ENCODE results near the gene SLC6A5. TPM values are rescaled to one million over a fixed set of nuclear protein-coding genes. Genes with fewer than 3 reads are reported as not detected.
"Not testable (repeated sequence)": the region's sequence is repeated elsewhere in the genome, so short reads cannot be mapped to it uniquely, and the experiment has no call there.

The SLC6A5 gene
- total RNA-seq (2014; rRNA removed) (not detected in 2 replicates), Bru-seq, nascent RNA (not detected), BruChase-seq, experiment 1, labeled RNA remaining after a 6-hour chase (percentile 3 among the genes with signal in this experiment), BruChase-seq, experiment 2, labeled RNA remaining after a 2-hour chase (percentile 1 among the genes with signal in this experiment)
- long read RNA-seq, result 0 reads

DNA sequence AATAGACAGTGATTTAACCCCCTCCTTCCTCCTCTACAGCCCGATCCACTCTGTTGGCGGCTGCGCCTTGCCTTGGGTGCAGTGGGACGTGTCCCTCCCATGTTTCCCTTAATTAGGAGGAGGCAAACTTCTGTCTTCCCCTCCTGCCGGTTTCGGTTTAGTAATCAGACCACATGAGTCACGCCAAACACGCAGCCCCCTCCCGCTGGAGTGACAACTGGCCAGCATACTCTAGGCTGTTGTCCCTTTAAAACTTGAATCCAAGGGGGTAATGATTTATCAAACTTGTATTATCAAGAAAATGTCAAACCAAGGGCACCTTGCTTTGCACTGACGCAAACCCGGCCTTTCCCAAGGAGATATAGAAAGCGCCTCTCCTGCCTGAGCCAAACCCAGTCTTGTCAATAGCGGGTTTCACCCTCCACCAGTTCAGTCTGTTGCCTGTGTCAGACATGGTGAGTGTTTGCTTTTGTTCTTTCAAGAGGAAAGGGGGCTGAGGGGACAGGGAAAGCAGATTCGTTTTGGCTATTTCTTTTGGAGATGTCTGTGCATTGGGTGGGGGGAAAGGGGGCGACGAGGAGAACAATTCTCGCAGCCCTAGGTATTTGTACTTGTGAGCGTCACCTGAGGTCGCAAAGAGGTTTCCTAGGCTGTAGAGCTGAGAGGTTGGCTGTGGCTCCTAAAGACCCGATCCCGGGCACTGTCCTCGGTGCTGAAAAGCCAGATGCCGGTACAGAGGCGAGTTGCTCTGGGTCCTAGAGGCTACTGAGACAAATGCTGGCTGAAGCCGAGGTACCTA, at the start of gene SLC6A5:
Gene SLC6A5, plus strand, starts transcription at position 388 of the 799 bp plus-strand sequence. Its CDS starts 65 bp downstream, at position 453.
- TF ChIP-seq EZH2phosphoT487 (IDR thresholded peaks at IDR 0.05; ENCODE audit: borderline replicate concordance, low read length), result no peak
- TF ChIP-seq EZH2 (IDR thresholded peaks at IDR 0.05; ENCODE audit: low read length, unreplicated experiment), result no peak
- no peak for TF ChIP-seq CTCF (conservative IDR thresholded peaks at IDR 0.05; ENCODE audit: low read depth, low read length)

DNA sequence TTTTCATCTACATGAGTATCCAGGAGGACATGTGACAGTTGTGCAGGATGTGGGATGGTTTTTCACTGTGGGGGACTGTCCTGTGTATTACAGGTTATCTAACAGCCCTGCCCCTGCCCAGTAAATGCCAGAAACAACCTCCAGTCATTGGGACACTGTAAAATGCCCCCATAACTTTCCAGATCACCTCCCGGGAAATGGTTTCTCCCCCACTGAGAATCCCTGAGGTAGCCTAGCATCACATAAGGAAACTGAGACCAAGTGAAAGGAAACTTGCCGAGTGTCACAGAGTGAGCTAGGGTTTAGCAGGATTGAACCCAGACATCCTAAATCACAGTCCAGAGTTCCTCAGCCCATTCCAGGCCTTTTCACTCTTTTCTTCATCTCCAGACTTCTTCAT, 48.3 kb upstream of the SLC6A5 start:
- Histone ChIP-seq H3K27ac (ENCODE audit: low read length) (no peak overlapping the region), H4K20me1 (ENCODE audit: low read length) (no peaks in the 10 kb centered on the region), H2AFZ (ENCODE audit: low read length) (no peak overlapping the region), H3K79me2 (ENCODE audit: low read length) (no peaks in the 10 kb centered on the region), H3K4me1 (ENCODE audit: insufficient read depth, low read length) (no peaks in the 10 kb centered on the region), H3K4me2 (ENCODE audit: low read length) (no peak overlapping the region), H3K36me3 (ENCODE audit: low read depth, low read length) (no peaks in the 10 kb centered on the region), H3K9me3 (ENCODE audit: low read length) (no peaks in the 10 kb centered on the region), H3K27me3 (ENCODE audit: low read length) (no peaks in the 10 kb centered on the region), H3F3A (ENCODE audit: low read length, unreplicated experiment) (no peaks in the 10 kb centered on the region), H3K4me3 (ENCODE audit: low read length) (no peak overlapping the region), H3K9me2 (replicated peaks; ENCODE audit: low read length) (no peaks in the 10 kb centered on the region), H3K9ac (ENCODE audit: low read length) (no peak overlapping the region)
- no TSS peak for BruUV-seq (replicated peaks)
- TF ChIP-seq EZH2phosphoT487 (IDR thresholded peaks at IDR 0.05; ENCODE audit: borderline replicate concordance, low read length) (no peak), EZH2 (IDR thresholded peaks at IDR 0.05; ENCODE audit: low read length, unreplicated experiment) (no peak), CTCF (conservative IDR thresholded peaks at IDR 0.05; ENCODE audit: low read depth, low read length) (no peak)
- no peak for DNase-seq
- intact Hi-C loops (cut with micrococcal nuclease), result no loop called here
- CTCF ChIA-PET, result interaction anchor here (0.6 kb wide), 1 partner anchor 16 kb away, joined by 3 read pairs; no protein-coding TSS in a partner anchor
- no peak for ATAC-seq
- POLR2A ChIA-PET (ENCODE audit: unreplicated experiment), result no interaction called here

More for the DNA sequence above, at the start of gene SLC6A5:
- CTCF ChIA-PET, result no interaction called here
- DNase-seq, result peak; percentile 33
- H3K79me2 ChIP-seq (ENCODE audit: low read length), result no peaks in the 10 kb centered on the region
- no peaks in the 10 kb centered on the region for H3K9me2 ChIP-seq (replicated peaks; ENCODE audit: low read length)
- no peaks in the 10 kb centered on the region for H3K4me1 ChIP-seq (ENCODE audit: insufficient read depth, low read length)
- BruUV-seq (replicated peaks), result no TSS peak
- H3K4me3 ChIP-seq (ENCODE audit: low read length), result no peak within 1 kb of the TSS
- intact Hi-C loops (cut with micrococcal nuclease), result no loop called here
- POLR2A ChIA-PET (ENCODE audit: unreplicated experiment), result no interaction called here
- no peak within 1 kb of the TSS for H3K27ac ChIP-seq (ENCODE audit: low read length)
- no peak within 1 kb of the TSS for H3K9ac ChIP-seq (ENCODE audit: low read length)
- no peaks in the 10 kb centered on the region for H3F3A ChIP-seq (ENCODE audit: low read length, unreplicated experiment)
- ATAC-seq, result no peak
- H3K9me3 ChIP-seq (ENCODE audit: low read length), result no peaks in the 10 kb centered on the region
- H3K4me2 ChIP-seq (ENCODE audit: low read length), result no peak within 1 kb of the TSS
- H2AFZ ChIP-seq (ENCODE audit: low read length), result no peak within 1 kb of the TSS
- no peaks in the 10 kb centered on the region for H4K20me1 ChIP-seq (ENCODE audit: low read length)
- no peaks in the 10 kb centered on the region for H3K36me3 ChIP-seq (ENCODE audit: low read depth, low read length)
- H3K27me3 ChIP-seq (ENCODE audit: low read length), result peaks cover 33% of the 10 kb centered on the region

DNA sequence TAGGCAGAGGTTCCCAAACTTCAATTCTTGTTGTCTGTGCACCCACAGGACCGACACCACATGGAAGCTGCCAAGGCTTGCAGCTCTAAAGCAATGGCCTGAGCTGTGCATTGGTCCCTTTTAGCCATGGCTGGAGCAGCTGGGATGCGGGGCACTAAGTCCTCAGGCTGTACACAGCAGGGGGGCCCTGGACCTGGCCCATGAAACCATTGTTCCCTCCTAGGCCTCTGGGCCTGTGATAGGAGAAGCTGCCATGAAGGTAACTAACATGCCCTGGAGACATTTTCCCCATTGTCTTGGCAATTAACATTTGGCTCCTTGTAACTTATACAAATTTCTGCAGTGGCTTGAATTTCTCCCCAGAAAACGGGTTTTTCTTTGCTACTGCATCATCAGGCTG, 43.6 kb upstream of the SLC6A5 start:
- Histone ChIP-seq H4K20me1 (ENCODE audit: low read length) (no peaks in the 10 kb centered on the region), H3K9ac (ENCODE audit: low read length) (no peak overlapping the region), H3K4me1 (ENCODE audit: insufficient read depth, low read length) (no peaks in the 10 kb centered on the region), H2AFZ (ENCODE audit: low read length) (no peak overlapping the region), H3F3A (ENCODE audit: low read length, unreplicated experiment) (no peaks in the 10 kb centered on the region), H3K9me2 (replicated peaks; ENCODE audit: low read length) (no peaks in the 10 kb centered on the region), H3K9me3 (ENCODE audit: low read length) (no peaks in the 10 kb centered on the region), H3K4me2 (ENCODE audit: low read length) (no peak overlapping the region), H3K27me3 (ENCODE audit: low read length) (no peaks in the 10 kb centered on the region), H3K4me3 (ENCODE audit: low read length) (no peak overlapping the region), H3K79me2 (ENCODE audit: low read length) (no peaks in the 10 kb centered on the region), H3K36me3 (ENCODE audit: low read depth, low read length) (no peaks in the 10 kb centered on the region), H3K27ac (ENCODE audit: low read length) (no peak overlapping the region)
- BruUV-seq (replicated peaks), result no TSS peak
- intact Hi-C loops (cut with micrococcal nuclease), result no loop called here
- ChIA-PET CTCF (no interaction called here), POLR2A (ENCODE audit: unreplicated experiment) (no interaction called here)
- no peak for TF ChIP-seq EZH2 (IDR thresholded peaks at IDR 0.05; ENCODE audit: low read length, unreplicated experiment)
- TF ChIP-seq EZH2phosphoT487 (IDR thresholded peaks at IDR 0.05; ENCODE audit: borderline replicate concordance, low read length), result no peak
- TF ChIP-seq CTCF (conservative IDR thresholded peaks at IDR 0.05; ENCODE audit: low read depth, low read length), result no peak
- ATAC-seq (no peak), DNase-seq (no peak)

GRCh38 chr11:20556396-20556795, 43.0 kb upstream of the SLC6A5 start:
- H3K4me2 ChIP-seq (ENCODE audit: low read length); POLR2A ChIA-PET (ENCODE audit: unreplicated experiment); BruUV-seq (replicated peaks); H4K20me1 ChIP-seq (ENCODE audit: low read length); H3K9me3 ChIP-seq (ENCODE audit: low read length); H3K27ac ChIP-seq (ENCODE audit: low read length); ATAC-seq; H3K9ac ChIP-seq (ENCODE audit: low read length); intact Hi-C loops (cut with micrococcal nuclease); H3F3A ChIP-seq (ENCODE audit: low read length, unreplicated experiment); H3K9me2 ChIP-seq (replicated peaks; ENCODE audit: low read length); H2AFZ ChIP-seq (ENCODE audit: low read length); DNase-seq; H3K36me3 ChIP-seq (ENCODE audit: low read depth, low read length); CTCF ChIA-PET; H3K27me3 ChIP-seq (ENCODE audit: low read length); H3K4me1 ChIP-seq (ENCODE audit: insufficient read depth, low read length); H3K79me2 ChIP-seq (ENCODE audit: low read length); H3K4me3 ChIP-seq (ENCODE audit: low read length): not testable (repeated sequence)

Data from PC-3 (cell line).